Measurements from ENCODE around the gene CCDC158. TPM values are rescaled to one million over a fixed set of nuclear protein-coding genes. Genes with fewer than 3 reads are reported as not detected.

The CCDC158 gene
- polyA plus RNA-seq, 1 of the 3 experiments (the other 2 are of a cell fraction): not detected

DNA sequence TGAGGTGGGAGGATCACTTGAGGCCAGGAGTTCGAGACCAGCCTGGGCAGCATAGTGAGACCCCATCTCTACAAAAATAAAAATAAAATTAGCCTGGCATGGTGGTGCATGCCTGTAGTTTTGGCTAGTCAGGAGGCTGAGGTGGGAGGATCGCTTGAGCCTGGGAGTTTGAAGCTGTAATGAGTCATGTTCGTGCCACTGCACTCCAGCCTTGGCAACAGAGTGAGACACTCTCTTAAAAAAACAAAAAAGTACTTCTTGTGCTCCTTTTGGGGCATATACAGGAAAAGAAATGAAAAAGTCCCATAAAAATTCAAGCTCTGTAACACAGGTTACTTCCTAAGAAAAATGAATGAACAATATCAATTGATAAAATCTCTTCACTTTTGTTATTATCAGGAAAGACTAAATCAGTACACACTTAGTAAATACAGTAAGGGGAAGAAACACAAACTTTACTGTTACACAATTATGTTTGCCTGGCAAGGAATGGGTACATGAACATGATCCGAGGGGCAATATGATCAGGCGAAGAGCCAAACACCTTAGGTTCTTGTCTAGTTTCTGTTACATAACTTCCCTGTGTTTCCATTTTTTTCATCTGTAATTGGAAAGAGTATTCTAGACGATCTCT lies 46.9 kb downstream of the CCDC158 start:
- Histone ChIP-seq H3K4me1 (ENCODE audit: control insufficient read depth in 1 of 2, insufficient read depth in 2 of 2, low read depth in 1 of 2, low read length in 1 of 2) (peaks cover 0 to 7% of the 10 kb centered on the region in 2 experiments; a peak in 2 of 4 replicates), H3K9me2 (no peaks in the 10 kb centered on the region), H3K79me2 (ENCODE audit: insufficient read depth) (no peaks in the 10 kb centered on the region), H4K20me1 (ENCODE audit: insufficient read depth) (no peaks in the 10 kb centered on the region), H3K27ac (ENCODE audit: low read depth in 2 of 2, low read length in 1 of 2) (peak overlapping the region in 1 of 2 experiments; percentile 3; a peak in 1 of 4 replicates), H3K27me3 (ENCODE audit: insufficient read depth) (no peaks in the 10 kb centered on the region; the same call in 1 of the 2 replicates), H3F3A (replicated peaks; ENCODE audit: insufficient read depth) (peaks cover 11% of the 10 kb centered on the region), H3K4me3 (ENCODE audit: low read depth in 2 of 2, low read length in 1 of 2) (no peak overlapping the region; a peak in 1 of 4 replicates), H2AFZ (ENCODE audit: low read depth) (no peak overlapping the region), H3K9me3 (no peaks in the 10 kb centered on the region), H3K9ac (no peak overlapping the region), H3K4me2 (0 out of 2 replicates have a peak overlapping the region, but pooled peaks have one; percentile 1), H3K36me3 (replicated peaks in 1 of 2; ENCODE audit: control insufficient read depth in 1 of 2, insufficient read depth in 2 of 2, low read length in 1 of 2) (no peaks in the 10 kb centered on the region)
- no peak for DNase-seq
- TF ChIP-seq, protein P1, sequence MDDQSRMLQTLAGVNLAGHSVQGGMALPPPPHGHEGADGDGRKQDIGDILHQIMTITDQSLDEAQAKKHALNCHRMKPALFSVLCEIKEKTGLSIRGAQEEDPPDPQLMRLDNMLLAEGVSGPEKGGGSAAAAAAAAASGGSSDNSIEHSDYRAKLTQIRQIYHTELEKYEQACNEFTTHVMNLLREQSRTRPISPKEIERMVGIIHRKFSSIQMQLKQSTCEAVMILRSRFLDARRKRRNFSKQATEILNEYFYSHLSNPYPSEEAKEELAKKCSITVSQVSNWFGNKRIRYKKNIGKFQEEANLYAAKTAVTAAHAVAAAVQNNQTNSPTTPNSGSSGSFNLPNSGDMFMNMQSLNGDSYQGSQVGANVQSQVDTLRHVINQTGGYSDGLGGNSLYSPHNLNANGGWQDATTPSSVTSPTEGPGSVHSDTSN (IDR thresholded peaks at IDR 0.05): no peak
- TF ChIP-seq FOSL2 (IDR thresholded peaks at IDR 0.05; ENCODE audit: borderline replicate concordance, low read depth) (peak; percentile 27; the same call in 1 of the 2 replicates), JUND (IDR thresholded peaks at IDR 0.05) (no peak; the same call in 1 of the 2 replicates)
- CTCF ChIA-PET: interaction anchor here (1.3 to 6.0 kb wide), 3 partner anchors 66 to 195 kb away, joined by 5 to 160 read pairs (median 45); partner anchors contain the start of genes FAM47E and STBD1
- WGBS (ENCODE audit: low lambda C conversion rate): 54% methylated on average over 6 of the region's 6 CpGs
- POLR2A ChIA-PET: no interaction called here

DNA sequence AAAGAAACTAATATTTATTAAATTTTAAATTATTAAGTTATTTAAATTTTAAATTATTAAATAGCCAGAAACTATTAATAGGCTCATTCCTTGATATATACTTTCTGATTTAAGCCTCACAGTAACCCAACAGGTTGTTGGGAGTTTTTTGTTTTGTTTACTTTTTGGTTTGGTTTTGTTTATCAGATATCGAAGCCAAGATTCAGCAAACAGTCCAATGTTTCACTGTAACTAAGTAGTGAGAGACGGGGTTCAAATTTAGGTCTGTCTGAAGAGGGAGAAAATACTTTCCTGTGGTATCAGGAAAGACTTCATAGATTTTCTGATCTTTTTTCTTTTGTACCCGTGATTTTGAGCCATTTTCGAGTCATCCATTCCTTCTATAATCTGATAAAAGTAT lies 54.2 kb downstream of the CCDC158 start:
- Histone ChIP-seq H3K9ac (no peak overlapping the region), H3K4me2 (no peak overlapping the region), H4K20me1 (ENCODE audit: insufficient read depth) (no peaks in the 10 kb centered on the region), H3K4me3 (ENCODE audit: low read depth in 2 of 2, low read length in 1 of 2) (no peak overlapping the region), H3K79me2 (ENCODE audit: insufficient read depth) (no peaks in the 10 kb centered on the region), H3K9me3 (no peaks in the 10 kb centered on the region), H3K9me2 (no peaks in the 10 kb centered on the region), H3K27me3 (ENCODE audit: insufficient read depth) (no peaks in the 10 kb centered on the region; the same call in 1 of the 2 replicates), H3K27ac (ENCODE audit: low read depth in 2 of 2, low read length in 1 of 2) (no peak overlapping the region), H2AFZ (ENCODE audit: low read depth) (no peak overlapping the region), H3F3A (replicated peaks; ENCODE audit: insufficient read depth) (no peaks in the 10 kb centered on the region), H3K4me1 (ENCODE audit: control insufficient read depth in 1 of 2, insufficient read depth in 2 of 2, low read depth in 1 of 2, low read length in 1 of 2) (peaks cover 0 to 11% of the 10 kb centered on the region in 2 experiments; a peak in 1 of 4 replicates), H3K36me3 (replicated peaks in 1 of 2; ENCODE audit: control insufficient read depth in 1 of 2, insufficient read depth in 2 of 2, low read length in 1 of 2) (no peaks in the 10 kb centered on the region)
- WGBS (ENCODE audit: low lambda C conversion rate): 65% methylated on average over 4 of the region's 4 CpGs
- POLR2A ChIA-PET: no interaction called here
- DNase-seq: no peak
- no peak for TF ChIP-seq FOSL2 (IDR thresholded peaks at IDR 0.05; ENCODE audit: borderline replicate concordance, low read depth)
- no peak for TF ChIP-seq TAF1 (IDR thresholded peaks at IDR 0.05; ENCODE audit: borderline replicate concordance, low read depth, low read length)
- no peak for TF ChIP-seq RFX5 (IDR thresholded peaks at IDR 0.05; ENCODE audit: low read length)
- TF ChIP-seq, protein P2, sequence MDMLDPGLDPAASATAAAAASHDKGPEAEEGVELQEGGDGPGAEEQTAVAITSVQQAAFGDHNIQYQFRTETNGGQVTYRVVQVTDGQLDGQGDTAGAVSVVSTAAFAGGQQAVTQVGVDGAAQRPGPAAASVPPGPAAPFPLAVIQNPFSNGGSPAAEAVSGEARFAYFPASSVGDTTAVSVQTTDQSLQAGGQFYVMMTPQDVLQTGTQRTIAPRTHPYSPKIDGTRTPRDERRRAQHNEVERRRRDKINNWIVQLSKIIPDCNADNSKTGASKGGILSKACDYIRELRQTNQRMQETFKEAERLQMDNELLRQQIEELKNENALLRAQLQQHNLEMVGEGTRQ (IDR thresholded peaks at IDR 0.05; ENCODE audit: borderline replicate concordance, low read depth, low read length): no peak
- TF ChIP-seq, protein P3, sequence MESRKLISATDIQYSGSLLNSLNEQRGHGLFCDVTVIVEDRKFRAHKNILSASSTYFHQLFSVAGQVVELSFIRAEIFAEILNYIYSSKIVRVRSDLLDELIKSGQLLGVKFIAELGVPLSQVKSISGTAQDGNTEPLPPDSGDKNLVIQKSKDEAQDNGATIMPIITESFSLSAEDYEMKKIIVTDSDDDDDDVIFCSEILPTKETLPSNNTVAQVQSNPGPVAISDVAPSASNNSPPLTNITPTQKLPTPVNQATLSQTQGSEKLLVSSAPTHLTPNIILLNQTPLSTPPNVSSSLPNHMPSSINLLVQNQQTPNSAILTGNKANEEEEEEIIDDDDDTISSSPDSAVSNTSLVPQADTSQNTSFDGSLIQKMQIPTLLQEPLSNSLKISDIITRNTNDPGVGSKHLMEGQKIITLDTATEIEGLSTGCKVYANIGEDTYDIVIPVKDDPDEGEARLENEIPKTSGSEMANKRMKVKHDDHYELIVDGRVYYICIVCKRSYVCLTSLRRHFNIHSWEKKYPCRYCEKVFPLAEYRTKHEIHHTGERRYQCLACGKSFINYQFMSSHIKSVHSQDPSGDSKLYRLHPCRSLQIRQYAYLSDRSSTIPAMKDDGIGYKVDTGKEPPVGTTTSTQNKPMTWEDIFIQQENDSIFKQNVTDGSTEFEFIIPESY (IDR thresholded peaks at IDR 0.05; ENCODE audit: borderline replicate concordance, low read depth): no peak
- TF ChIP-seq, protein P4, sequence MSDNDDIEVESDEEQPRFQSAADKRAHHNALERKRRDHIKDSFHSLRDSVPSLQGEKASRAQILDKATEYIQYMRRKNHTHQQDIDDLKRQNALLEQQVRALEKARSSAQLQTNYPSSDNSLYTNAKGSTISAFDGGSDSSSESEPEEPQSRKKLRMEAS (IDR thresholded peaks at IDR 0.05; ENCODE audit: low read depth): no peak
- TF ChIP-seq NFIC (IDR thresholded peaks at IDR 0.05; ENCODE audit: borderline replicate concordance): no peak
- TF ChIP-seq TEAD4 (IDR thresholded peaks at IDR 0.05; ENCODE audit: borderline replicate concordance, insufficient read depth): no peak
- TF ChIP-seq, protein P5, sequence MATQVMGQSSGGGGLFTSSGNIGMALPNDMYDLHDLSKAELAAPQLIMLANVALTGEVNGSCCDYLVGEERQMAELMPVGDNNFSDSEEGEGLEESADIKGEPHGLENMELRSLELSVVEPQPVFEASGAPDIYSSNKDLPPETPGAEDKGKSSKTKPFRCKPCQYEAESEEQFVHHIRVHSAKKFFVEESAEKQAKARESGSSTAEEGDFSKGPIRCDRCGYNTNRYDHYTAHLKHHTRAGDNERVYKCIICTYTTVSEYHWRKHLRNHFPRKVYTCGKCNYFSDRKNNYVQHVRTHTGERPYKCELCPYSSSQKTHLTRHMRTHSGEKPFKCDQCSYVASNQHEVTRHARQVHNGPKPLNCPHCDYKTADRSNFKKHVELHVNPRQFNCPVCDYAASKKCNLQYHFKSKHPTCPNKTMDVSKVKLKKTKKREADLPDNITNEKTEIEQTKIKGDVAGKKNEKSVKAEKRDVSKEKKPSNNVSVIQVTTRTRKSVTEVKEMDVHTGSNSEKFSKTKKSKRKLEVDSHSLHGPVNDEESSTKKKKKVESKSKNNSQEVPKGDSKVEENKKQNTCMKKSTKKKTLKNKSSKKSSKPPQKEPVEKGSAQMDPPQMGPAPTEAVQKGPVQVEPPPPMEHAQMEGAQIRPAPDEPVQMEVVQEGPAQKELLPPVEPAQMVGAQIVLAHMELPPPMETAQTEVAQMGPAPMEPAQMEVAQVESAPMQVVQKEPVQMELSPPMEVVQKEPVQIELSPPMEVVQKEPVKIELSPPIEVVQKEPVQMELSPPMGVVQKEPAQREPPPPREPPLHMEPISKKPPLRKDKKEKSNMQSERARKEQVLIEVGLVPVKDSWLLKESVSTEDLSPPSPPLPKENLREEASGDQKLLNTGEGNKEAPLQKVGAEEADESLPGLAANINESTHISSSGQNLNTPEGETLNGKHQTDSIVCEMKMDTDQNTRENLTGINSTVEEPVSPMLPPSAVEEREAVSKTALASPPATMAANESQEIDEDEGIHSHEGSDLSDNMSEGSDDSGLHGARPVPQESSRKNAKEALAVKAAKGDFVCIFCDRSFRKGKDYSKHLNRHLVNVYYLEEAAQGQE (IDR thresholded peaks at IDR 0.05; ENCODE audit: low read depth, low read length): no peak
- CTCF ChIA-PET: no interaction called here
